Stimulated activated CD8-positive, alpha-beta memory T cell treated with anti-CD3 and anti-CD28 coated beads, Interleukin-15, amount 100 ng/mL, for 24 hours (primary cell): Measurements from ENCODE around the gene POU3F2.

Source experiments
- DNase-seq: peaks from one replicate; pipeline ENCODE4 v3.0.0-alpha.2; 2020; ENCODE audit warnings: low read depth

The POU3F2 gene

GRCh38 chr6:98831057-98831958 lies 3.1 kb upstream of the POU3F2 start:
- no peak for DNase-seq

GRCh38 chr6:98831959-98832283 lies 2.5 kb upstream of the POU3F2 start:
- no peak for DNase-seq

- no peak for DNase-seq
Measured at GRCh38 chr6:98832284-98833056, 1.9 kb upstream of the POU3F2 start.

- no peak for DNase-seq
Measured at GRCh38 chr6:98833057-98833306, 1.4 kb upstream of the POU3F2 start.

GRCh38 chr6:98833307-98834059 lies 891 bp upstream of the POU3F2 start:
- no peak for DNase-seq

- DNase-seq = no peak
Measured at GRCh38 chr6:98835149-98836024, 1.0 kb downstream of the POU3F2 start.

GRCh38 chr6:98836025-98836961 lies 1.9 kb downstream of the POU3F2 start:
- no peak for DNase-seq

GRCh38 chr6:98836962-98837944 lies 2.9 kb downstream of the POU3F2 start:
- no peak for DNase-seq

- DNase-seq = no peak
Measured at GRCh38 chr6:98838032-98838431, 3.7 kb downstream of the POU3F2 start.

- DNase-seq = no peak
Measured at GRCh38 chr6:98838975-98839374, 4.6 kb downstream of the POU3F2 start.

GRCh38 chr6:98839781-98840361 lies 5.5 kb downstream of the POU3F2 start:
- no peak for DNase-seq

GRCh38 chr6:98840385-98840784 lies 6.0 kb downstream of the POU3F2 start:
- no peak for DNase-seq

GRCh38 chr6:98840996-98841513 lies 6.7 kb downstream of the POU3F2 start:
- DNase-seq = no peak

GRCh38 chr6:98841621-98842341 lies 7.4 kb downstream of the POU3F2 start:
- no peak for DNase-seq

GRCh38 chr6:98842342-98843180 lies 8.2 kb downstream of the POU3F2 start:
- no peak for DNase-seq

GRCh38 chr6:98843271-98844243 lies 9.2 kb downstream of the POU3F2 start:
- DNase-seq = no peak
